ENCODE results near the gene USP51.
"Not testable (repeated sequence)": the region's sequence is repeated elsewhere in the genome, so short reads cannot be mapped to it uniquely, and the experiment has no call there.

The USP51 gene

GRCh38 chrX:55489314-55490009 lies at the start of gene USP51:
TSS of gene USP51 (minus strand) at chrX:55489848. CDS start at chrX:55488939, 909 bp downstream.
- peaks cover 39% of the 10 kb centered on the region for H3K9me3 ChIP-seq (ENCODE audit: control insufficient read depth, insufficient read depth, low read length)
- peak within 1 kb of the TSS; percentile 89 for H3K27ac ChIP-seq (ENCODE audit: low read depth, low read length)
- peak within 1 kb of the TSS; percentile 78 for H3K9ac ChIP-seq (ENCODE audit: low read depth, low read length)
- peak within 1 kb of the TSS; percentile 83 for H3K4me3 ChIP-seq (ENCODE audit: low read depth, low read length)
- no peaks in the 10 kb centered on the region for H3K27me3 ChIP-seq (ENCODE audit: control insufficient read depth, insufficient read depth, low read length)
- H3K4me1 ChIP-seq (ENCODE audit: control insufficient read depth, insufficient read depth, low read length), result no peaks in the 10 kb centered on the region
- H3K36me3 ChIP-seq (ENCODE audit: control insufficient read depth, insufficient read depth, low read length), result no peaks in the 10 kb centered on the region

- no peaks in the 10 kb centered on the region for H3K36me3 ChIP-seq (ENCODE audit: control insufficient read depth, insufficient read depth, low read length)
- H3K9ac ChIP-seq (ENCODE audit: low read depth, low read length), result no peak overlapping the region
- H3K27me3 ChIP-seq (ENCODE audit: control insufficient read depth, insufficient read depth, low read length), result no peaks in the 10 kb centered on the region
- no peak overlapping the region for H3K27ac ChIP-seq (ENCODE audit: low read depth, low read length)
- H3K9me3 ChIP-seq (ENCODE audit: control insufficient read depth, insufficient read depth, low read length), result peaks cover 80% of the 10 kb centered on the region
- no peaks in the 10 kb centered on the region for H3K4me1 ChIP-seq (ENCODE audit: control insufficient read depth, insufficient read depth, low read length)
- H3K4me3 ChIP-seq (ENCODE audit: low read depth, low read length), result no peak overlapping the region
Measured at GRCh38 chrX:55524487-55524886, 34.8 kb upstream of the USP51 start.

- H3K27ac ChIP-seq (ENCODE audit: low read depth, low read length), result no peak overlapping the region
- peaks cover 69% of the 10 kb centered on the region for H3K9me3 ChIP-seq (ENCODE audit: control insufficient read depth, insufficient read depth, low read length)
- H3K36me3 ChIP-seq (ENCODE audit: control insufficient read depth, insufficient read depth, low read length), result no peaks in the 10 kb centered on the region
- no peaks in the 10 kb centered on the region for H3K27me3 ChIP-seq (ENCODE audit: control insufficient read depth, insufficient read depth, low read length)
- H3K4me1 ChIP-seq (ENCODE audit: control insufficient read depth, insufficient read depth, low read length), result no peaks in the 10 kb centered on the region
- H3K9ac ChIP-seq (ENCODE audit: low read depth, low read length), result no peak overlapping the region
- H3K4me3 ChIP-seq (ENCODE audit: low read depth, low read length), result no peak overlapping the region; the same call in 1 of the 2 replicates
Measured at GRCh38 chrX:55523356-55523755, 33.7 kb upstream of the USP51 start.

- Histone ChIP-seq H3K4me1 (ENCODE audit: control insufficient read depth, insufficient read depth, low read length) (no peaks in the 10 kb centered on the region), H3K4me3 (ENCODE audit: low read depth, low read length) (no peak overlapping the region), H3K27me3 (ENCODE audit: control insufficient read depth, insufficient read depth, low read length) (no peaks in the 10 kb centered on the region), H3K9ac (ENCODE audit: low read depth, low read length) (no peak overlapping the region), H3K27ac (ENCODE audit: low read depth, low read length) (no peak overlapping the region), H3K36me3 (ENCODE audit: control insufficient read depth, insufficient read depth, low read length) (no peaks in the 10 kb centered on the region), H3K9me3 (ENCODE audit: control insufficient read depth, insufficient read depth, low read length) (peaks cover 67% of the 10 kb centered on the region)
Measured at GRCh38 chrX:55522596-55523276, 33.1 kb upstream of the USP51 start.

GRCh38 chrX:55521687-55522086 lies 32.0 kb upstream of the USP51 start:
- H3K9ac ChIP-seq (ENCODE audit: low read depth, low read length), result no peak overlapping the region
- H3K27me3 ChIP-seq (ENCODE audit: control insufficient read depth, insufficient read depth, low read length), result no peaks in the 10 kb centered on the region
- H3K36me3 ChIP-seq (ENCODE audit: control insufficient read depth, insufficient read depth, low read length), result no peaks in the 10 kb centered on the region
- H3K4me1 ChIP-seq (ENCODE audit: control insufficient read depth, insufficient read depth, low read length), result no peaks in the 10 kb centered on the region
- peaks cover 61% of the 10 kb centered on the region for H3K9me3 ChIP-seq (ENCODE audit: control insufficient read depth, insufficient read depth, low read length)
- no peak overlapping the region for H3K4me3 ChIP-seq (ENCODE audit: low read depth, low read length)
- H3K27ac ChIP-seq (ENCODE audit: low read depth, low read length), result no peak overlapping the region

GRCh38 chrX:55516794-55517481 lies 27.3 kb upstream of the USP51 start:
- not testable (repeated sequence) for H3K9ac ChIP-seq (ENCODE audit: low read depth, low read length); H3K27me3 ChIP-seq (ENCODE audit: control insufficient read depth, insufficient read depth, low read length); H3K27ac ChIP-seq (ENCODE audit: low read depth, low read length); H3K4me1 ChIP-seq (ENCODE audit: control insufficient read depth, insufficient read depth, low read length); H3K4me3 ChIP-seq (ENCODE audit: low read depth, low read length); H3K36me3 ChIP-seq (ENCODE audit: control insufficient read depth, insufficient read depth, low read length)
- H3K9me3 ChIP-seq (ENCODE audit: control insufficient read depth, insufficient read depth, low read length), result peaks cover 23% of the 10 kb centered on the region

GRCh38 chrX:55513045-55513737 lies 23.5 kb upstream of the USP51 start:
- H3K36me3 ChIP-seq (ENCODE audit: control insufficient read depth, insufficient read depth, low read length); H3K27ac ChIP-seq (ENCODE audit: low read depth, low read length); H3K4me1 ChIP-seq (ENCODE audit: control insufficient read depth, insufficient read depth, low read length); H3K27me3 ChIP-seq (ENCODE audit: control insufficient read depth, insufficient read depth, low read length); H3K9me3 ChIP-seq (ENCODE audit: control insufficient read depth, insufficient read depth, low read length); H3K9ac ChIP-seq (ENCODE audit: low read depth, low read length); H3K4me3 ChIP-seq (ENCODE audit: low read depth, low read length): not testable (repeated sequence)

GRCh38 chrX:55508410-55509152 lies 18.9 kb upstream of the USP51 start:
- not testable (repeated sequence) for H3K4me1 ChIP-seq (ENCODE audit: control insufficient read depth, insufficient read depth, low read length); H3K9ac ChIP-seq (ENCODE audit: low read depth, low read length); H3K9me3 ChIP-seq (ENCODE audit: control insufficient read depth, insufficient read depth, low read length); H3K4me3 ChIP-seq (ENCODE audit: low read depth, low read length); H3K36me3 ChIP-seq (ENCODE audit: control insufficient read depth, insufficient read depth, low read length); H3K27me3 ChIP-seq (ENCODE audit: control insufficient read depth, insufficient read depth, low read length); H3K27ac ChIP-seq (ENCODE audit: low read depth, low read length)

- H3K4me1 ChIP-seq (ENCODE audit: control insufficient read depth, insufficient read depth, low read length); H3K9me3 ChIP-seq (ENCODE audit: control insufficient read depth, insufficient read depth, low read length); H3K4me3 ChIP-seq (ENCODE audit: low read depth, low read length); H3K27me3 ChIP-seq (ENCODE audit: control insufficient read depth, insufficient read depth, low read length); H3K9ac ChIP-seq (ENCODE audit: low read depth, low read length); H3K36me3 ChIP-seq (ENCODE audit: control insufficient read depth, insufficient read depth, low read length); H3K27ac ChIP-seq (ENCODE audit: low read depth, low read length): not testable (repeated sequence)
Measured at GRCh38 chrX:55507699-55508098, 18.1 kb upstream of the USP51 start.

GRCh38 chrX:55507010-55507409 lies 17.4 kb upstream of the USP51 start:
- H3K27ac ChIP-seq (ENCODE audit: low read depth, low read length); H3K4me1 ChIP-seq (ENCODE audit: control insufficient read depth, insufficient read depth, low read length); H3K9ac ChIP-seq (ENCODE audit: low read depth, low read length); H3K27me3 ChIP-seq (ENCODE audit: control insufficient read depth, insufficient read depth, low read length); H3K36me3 ChIP-seq (ENCODE audit: control insufficient read depth, insufficient read depth, low read length); H3K9me3 ChIP-seq (ENCODE audit: control insufficient read depth, insufficient read depth, low read length); H3K4me3 ChIP-seq (ENCODE audit: low read depth, low read length): not testable (repeated sequence)
